Activated naive CD8-positive, alpha-beta T cell treated with anti-CD3 and anti-CD28 coated beads, Interleukin-2, amount 50 U/mL, for 16 hours (primary cell): ENCODE measurements around the gene TIMP3.

Experiments
- DNase-seq: peaks from one replicate; pipeline ENCODE4 v3.0.0-alpha.2; 2020; ENCODE audit warnings: low read depth, low spot score

The TIMP3 gene

GRCh38 chr22:32882360-32882755, 80.9 kb downstream of the TIMP3 start:
- DNase-seq: no peak

- no peak for DNase-seq
These were observed 81.4 kb downstream of the TIMP3 start for GRCh38 chr22:32882774-32883530.

- DNase-seq: no peak
These were observed 85.9 kb downstream of the TIMP3 start for GRCh38 chr22:32887324-32887980.

DNA sequence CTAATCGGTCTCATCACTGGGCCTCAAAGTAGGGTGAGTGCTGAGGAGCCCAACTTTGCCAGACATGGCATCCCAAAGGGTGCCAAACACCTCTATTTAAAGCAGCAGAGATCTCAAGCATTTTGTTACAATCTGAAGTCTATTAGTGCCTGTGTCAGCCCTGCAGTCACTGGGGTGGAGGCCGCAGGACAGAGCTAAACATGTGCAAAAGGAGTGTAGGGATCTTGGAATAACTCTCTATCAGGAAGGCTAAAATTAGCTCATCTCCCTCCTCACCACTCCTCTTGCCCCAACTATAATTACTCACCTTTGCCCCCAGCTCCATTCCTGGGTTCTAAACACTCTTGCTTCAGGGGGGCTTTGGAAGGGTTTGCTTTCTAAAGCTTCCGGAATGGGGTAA, 87.5 kb downstream of the TIMP3 start:
- DNase-seq: no peak

GRCh38 chr22:32896891-32897290, 95.4 kb downstream of the TIMP3 start:
- no peak for DNase-seq

GRCh38 chr22:32897400-32897799, 95.9 kb downstream of the TIMP3 start:
- DNase-seq: no peak

DNA sequence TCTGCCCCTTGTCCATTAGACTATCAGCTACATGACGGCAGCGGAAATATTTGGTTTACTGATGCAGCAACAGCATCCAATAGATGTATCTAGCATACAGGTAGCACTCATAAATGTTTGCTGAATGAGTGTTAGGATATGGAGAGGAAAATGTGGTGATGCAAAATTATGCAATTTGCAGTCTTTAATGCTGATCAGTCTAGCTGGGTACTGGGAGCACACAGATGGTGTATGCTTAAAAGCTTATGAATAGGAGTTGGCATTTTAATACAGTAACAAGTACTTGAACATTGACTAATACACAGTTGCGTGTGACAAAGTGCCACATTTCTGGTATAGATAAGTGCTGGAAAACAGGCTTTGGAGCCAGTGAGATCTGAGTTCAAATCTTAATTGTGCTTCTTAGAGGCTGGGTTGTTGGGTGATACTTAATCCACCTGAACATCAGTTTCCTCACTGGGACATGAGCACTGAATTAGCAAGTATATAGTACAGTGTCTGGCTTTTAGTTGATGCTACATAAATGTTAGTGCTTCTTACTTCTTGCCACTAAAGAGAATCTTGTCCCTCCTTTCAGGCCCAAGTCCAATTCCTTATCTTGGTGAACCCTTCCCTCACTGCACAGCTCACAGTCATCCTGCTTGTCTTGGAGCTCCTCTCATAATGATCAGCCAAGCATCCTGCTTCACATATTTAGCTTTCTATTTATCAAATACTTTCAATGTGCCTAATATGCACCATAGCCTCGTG, 99.6 kb downstream of the TIMP3 start:
- no peak for DNase-seq

DNA sequence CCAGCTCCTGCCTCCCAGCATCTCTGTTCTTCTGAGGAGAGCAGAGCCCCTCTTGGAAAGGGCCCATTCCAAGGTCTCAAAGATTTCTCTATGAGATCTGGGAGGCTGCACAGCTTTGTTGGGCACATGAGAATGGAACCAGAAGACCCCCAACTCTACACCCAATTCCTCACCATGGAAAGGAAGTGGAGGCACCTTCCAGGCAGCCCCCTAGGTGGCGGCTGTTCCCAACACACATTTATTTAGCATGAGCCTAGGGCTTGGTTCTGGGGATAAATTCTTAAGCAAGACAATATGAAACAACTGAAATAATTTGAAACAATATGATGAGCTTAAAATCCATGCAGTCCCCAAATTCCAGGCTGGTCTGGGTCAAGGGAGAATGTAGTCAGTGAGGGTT, 100.4 kb downstream of the TIMP3 start:
- DNase-seq: no peak

DNA sequence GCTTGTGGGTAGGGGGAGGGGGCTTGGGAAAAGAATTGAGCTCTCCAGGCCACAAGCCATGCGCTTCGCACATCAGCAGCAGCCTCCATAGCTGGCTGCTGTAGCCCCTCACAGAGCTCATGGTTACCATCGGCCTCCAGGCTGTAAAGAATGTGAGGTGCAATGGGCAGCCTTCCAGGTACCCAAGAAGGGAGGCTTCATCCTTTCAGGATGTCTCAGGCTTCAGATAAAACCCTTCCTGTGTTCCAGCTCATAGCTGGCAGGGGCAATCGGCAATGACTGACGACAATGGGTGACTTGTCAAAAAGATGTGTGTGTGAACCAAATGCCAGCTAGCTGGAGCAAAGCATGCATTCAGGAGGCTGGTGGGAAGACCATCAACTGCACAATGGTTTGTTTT, 102.0 kb downstream of the TIMP3 start:
- no peak for DNase-seq

DNA sequence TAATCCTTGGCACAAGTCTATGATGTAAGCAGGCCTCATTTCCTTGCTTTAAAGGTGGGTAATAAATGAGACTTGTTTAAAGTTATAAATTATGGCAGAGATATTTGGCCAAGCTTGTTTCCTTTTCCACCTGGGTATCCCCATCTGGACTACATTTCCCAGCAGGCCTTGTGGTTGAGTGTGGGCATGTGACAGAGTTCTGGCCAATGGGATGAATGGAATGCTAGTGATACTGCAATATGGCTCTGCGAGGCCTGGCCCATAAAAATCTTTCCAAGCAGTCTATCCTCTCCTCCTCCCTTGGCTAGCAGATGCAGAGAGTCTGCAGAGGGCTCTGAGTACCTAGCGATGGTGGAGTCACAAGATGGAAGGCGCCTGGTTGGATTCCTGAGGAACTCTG, 102.5 kb downstream of the TIMP3 start:
- no peak for DNase-seq

GRCh38 chr22:32905400-32905799, 103.9 kb downstream of the TIMP3 start:
- DNase-seq: no peak

DNA sequence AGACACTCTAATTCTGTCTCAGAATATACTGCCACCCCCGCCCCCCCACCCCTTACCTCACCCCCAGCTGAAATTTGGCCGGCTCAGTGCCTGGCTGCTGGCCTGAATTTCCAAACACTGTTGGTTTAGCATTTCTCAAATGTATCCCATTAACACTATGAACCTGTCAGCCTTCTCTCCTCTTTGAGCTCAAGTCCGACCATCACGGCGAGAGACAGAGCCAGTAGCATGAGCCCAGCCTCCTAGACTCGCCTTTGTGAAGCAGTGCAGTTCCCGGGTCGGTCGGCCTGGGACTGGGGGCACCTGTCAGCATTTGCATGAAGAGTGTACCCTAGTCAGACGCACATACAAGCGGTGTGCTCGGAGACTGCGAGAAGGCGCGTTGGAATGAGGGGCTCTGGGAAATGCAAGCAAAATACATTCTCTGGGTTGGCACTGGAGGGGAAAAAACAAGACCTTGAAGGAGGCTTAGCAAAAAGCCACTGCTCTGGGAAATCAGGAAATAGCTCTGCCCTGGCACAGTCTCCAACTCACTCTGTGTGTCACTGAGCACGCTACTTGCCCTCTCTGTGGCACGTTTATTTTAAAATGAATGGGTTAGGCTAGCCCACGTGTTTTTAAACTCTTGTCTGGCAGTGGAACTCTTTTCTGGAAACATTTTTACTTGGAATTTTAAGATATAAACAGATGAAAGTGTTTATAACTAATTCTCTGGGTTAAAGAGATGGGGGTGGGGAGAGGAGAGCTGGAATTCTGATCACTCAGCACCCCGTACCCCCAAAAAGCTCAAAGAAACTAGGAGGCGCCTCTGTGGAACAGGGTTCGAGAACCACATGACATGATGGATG, 108.3 kb downstream of the TIMP3 start:
- no peak for DNase-seq

DNA sequence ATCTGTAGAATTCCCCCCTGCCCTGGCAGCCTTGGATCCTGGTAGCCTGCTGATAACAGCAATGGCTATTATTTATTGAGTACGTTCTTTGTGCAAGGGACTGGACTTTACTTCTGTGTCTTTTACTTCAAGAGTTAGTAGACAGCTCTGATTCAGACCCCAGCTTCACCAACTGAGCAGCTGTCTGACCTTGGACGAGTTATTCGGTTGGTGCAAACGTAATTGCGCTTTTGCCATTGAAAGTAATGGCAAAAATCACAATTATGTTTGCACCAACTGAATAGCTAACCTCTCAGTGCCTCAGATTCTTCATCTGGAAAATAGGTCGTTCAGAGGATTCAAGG, 108.9 kb downstream of the TIMP3 start:
- no peak for DNase-seq

- no peak for DNase-seq
These were observed 110.0 kb downstream of the TIMP3 start for GRCh38 chr22:32911503-32911902.
